Measurements from ENCODE around the gene BRD4.

DNA sequence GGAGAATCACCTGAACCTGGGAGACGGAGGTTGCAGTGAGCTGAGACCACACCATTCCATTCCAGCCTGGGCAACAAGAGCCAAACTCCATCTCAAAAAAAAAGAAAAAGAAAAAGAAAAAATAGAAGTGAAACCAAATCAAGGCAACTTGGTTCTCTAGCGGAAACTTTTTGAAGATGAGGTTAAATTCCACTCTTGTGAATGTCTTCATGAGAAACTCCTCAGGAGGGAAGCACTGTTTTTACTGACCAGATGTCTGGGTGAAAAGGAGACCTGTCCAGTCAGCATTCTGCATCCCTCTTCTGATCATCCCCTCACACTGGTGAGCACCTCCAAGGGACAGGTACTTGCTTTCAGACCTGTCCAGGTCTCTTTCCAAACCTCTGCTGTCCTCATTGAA lies 15.8 kb downstream of the BRD4 start:
- TF ChIP-seq POLR2A (IDR thresholded peaks at IDR 0.05) = no peak
- TF ChIP-seq, protein P1, sequence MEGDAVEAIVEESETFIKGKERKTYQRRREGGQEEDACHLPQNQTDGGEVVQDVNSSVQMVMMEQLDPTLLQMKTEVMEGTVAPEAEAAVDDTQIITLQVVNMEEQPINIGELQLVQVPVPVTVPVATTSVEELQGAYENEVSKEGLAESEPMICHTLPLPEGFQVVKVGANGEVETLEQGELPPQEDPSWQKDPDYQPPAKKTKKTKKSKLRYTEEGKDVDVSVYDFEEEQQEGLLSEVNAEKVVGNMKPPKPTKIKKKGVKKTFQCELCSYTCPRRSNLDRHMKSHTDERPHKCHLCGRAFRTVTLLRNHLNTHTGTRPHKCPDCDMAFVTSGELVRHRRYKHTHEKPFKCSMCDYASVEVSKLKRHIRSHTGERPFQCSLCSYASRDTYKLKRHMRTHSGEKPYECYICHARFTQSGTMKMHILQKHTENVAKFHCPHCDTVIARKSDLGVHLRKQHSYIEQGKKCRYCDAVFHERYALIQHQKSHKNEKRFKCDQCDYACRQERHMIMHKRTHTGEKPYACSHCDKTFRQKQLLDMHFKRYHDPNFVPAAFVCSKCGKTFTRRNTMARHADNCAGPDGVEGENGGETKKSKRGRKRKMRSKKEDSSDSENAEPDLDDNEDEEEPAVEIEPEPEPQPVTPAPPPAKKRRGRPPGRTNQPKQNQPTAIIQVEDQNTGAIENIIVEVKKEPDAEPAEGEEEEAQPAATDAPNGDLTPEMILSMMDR (IDR thresholded peaks at IDR 0.05) = no peak

Measured in prostate gland (tissue), 2 donors.